H9 (cell line): ENCODE results near the gene HMGN2. TPM values are rescaled to one million over a fixed set of nuclear protein-coding genes. Genes with fewer than 3 reads are reported as not detected.

ENCODE experiments used
- DNase-seq: peaks from one replicate; pipeline ENCODE4 v3.0.0-alpha.2; 2017
- H2AFZ ChIP-seq: one replicate; pipeline ENCODE4 v1.6.1; 2013; ENCODE audit warnings: mild to moderate bottlenecking, low read length, control low read depth, moderate library complexity
- H2AK5ac ChIP-seq: 2 replicates; pipeline ENCODE4 v1.6.1; 2013; ENCODE audit warnings: low read length, control low read depth, mixed read lengths; ENCODE audit not compliant: insufficient read length
- H2BK120ac ChIP-seq: one replicate; pipeline ENCODE4 v1.6.1; 2013; ENCODE audit warnings: low read depth, mild to moderate bottlenecking, low read length, control low read depth, inconsistent platforms; ENCODE audit not compliant: poor library complexity, severe bottlenecking
- H2BK12ac ChIP-seq: 2 replicates; pipeline ENCODE4 v1.6.1; 2013; ENCODE audit warnings: low read length, control low read depth, mixed read lengths, low read depth; ENCODE audit not compliant: insufficient read length
- H2BK15ac ChIP-seq: 2 replicates; pipeline ENCODE4 v1.6.1; 2013; ENCODE audit warnings: low read depth, low read length, control low read depth
- H2BK20ac ChIP-seq: one replicate; pipeline ENCODE4 v1.6.1; 2013; ENCODE audit warnings: low read depth, mild to moderate bottlenecking, low read length, control low read depth, inconsistent platforms; ENCODE audit not compliant: poor library complexity, severe bottlenecking
- H2BK5ac ChIP-seq: 2 replicates; pipeline ENCODE4 v1.6.1; 2013; ENCODE audit warnings: low read length, control low read depth, mixed read lengths; ENCODE audit not compliant: insufficient read length
- H3K14ac ChIP-seq: 2 replicates; pipeline ENCODE4 v1.6.1; 2013; ENCODE audit warnings: low read length, control low read depth; ENCODE audit not compliant: insufficient read depth
- H3K18ac ChIP-seq: 2 replicates; pipeline ENCODE4 v1.6.1; 2013; ENCODE audit warnings: low read depth, mild to moderate bottlenecking, mixed read lengths, low read length, control low read depth; ENCODE audit not compliant: insufficient read length
- H3K23ac ChIP-seq: 2 replicates; pipeline ENCODE4 v1.6.1; 2013; ENCODE audit warnings: low read length, control low read depth, mixed read lengths, low read depth; ENCODE audit not compliant: insufficient read length
- H3K23me2 ChIP-seq: 2 replicates; pipeline ENCODE4 v1.6.1; 2013; ENCODE audit warnings: low read depth, mild to moderate bottlenecking, mixed read lengths, low read length, control low read depth; ENCODE audit not compliant: insufficient read length, poor library complexity, severe bottlenecking
- H3K27ac ChIP-seq: 2 replicates; pipeline ENCODE4 v1.5.1; 2013; ENCODE audit warnings: low read length, control low read depth, mixed read lengths, low read depth; ENCODE audit not compliant: insufficient read length
- H3K27me3 ChIP-seq: 2 replicates; pipeline ENCODE4 v1.6.1; 2013; ENCODE audit warnings: low read length, control low read depth, inconsistent platforms; ENCODE audit not compliant: insufficient read depth
- H3K4ac ChIP-seq: 2 replicates; pipeline ENCODE4 v1.6.1; 2013; ENCODE audit warnings: low read depth, mild to moderate bottlenecking, control low read depth, inconsistent platforms, low read length, moderate library complexity
- H3K4me1 ChIP-seq: 2 replicates; pipeline ENCODE4 v1.6.1; 2013; ENCODE audit warnings: low read length, control low read depth, inconsistent platforms; ENCODE audit not compliant: insufficient read depth
- H3K4me2 ChIP-seq: 2 replicates; pipeline ENCODE4 v1.6.1; 2013; ENCODE audit warnings: low read length, control low read depth, mixed read lengths; ENCODE audit not compliant: insufficient read length, insufficient read depth
- H3K56ac ChIP-seq: 2 replicates; pipeline ENCODE4 v1.6.1; 2013; ENCODE audit warnings: low read depth, mild to moderate bottlenecking, mixed read lengths, low read length, control low read depth; ENCODE audit not compliant: insufficient read length
- H3K79me1 ChIP-seq: 2 replicates; pipeline ENCODE4 v1.6.1; 2013; ENCODE audit warnings: low read depth, mild to moderate bottlenecking, moderate library complexity, low read length, control low read depth, inconsistent platforms; ENCODE audit not compliant: insufficient read depth, poor library complexity, severe bottlenecking
- H3K79me2 ChIP-seq: 2 replicates; pipeline ENCODE4 v1.6.1; 2013; ENCODE audit warnings: low read length, control low read depth, inconsistent platforms; ENCODE audit not compliant: insufficient read depth
- H3K9ac ChIP-seq: 2 replicates; pipeline ENCODE4 v1.6.1; 2013; ENCODE audit warnings: low read length, control low read depth, mixed read lengths; ENCODE audit not compliant: insufficient read length; ENCODE audit errors: extremely low read depth
- H3K9me3 ChIP-seq: one replicate; pipeline ENCODE4 v1.6.1; 2013; ENCODE audit warnings: low read depth, low read length, inconsistent platforms; ENCODE audit not compliant: control insufficient read depth
- H3T11ph ChIP-seq: one replicate; pipeline ENCODE4 v1.6.1; 2013; ENCODE audit warnings: mild to moderate bottlenecking, low read length, control low read depth, inconsistent platforms
- H4K20me1 ChIP-seq: one replicate; pipeline ENCODE4 v1.6.1; 2013; ENCODE audit not compliant: control insufficient read depth, insufficient read length, insufficient read depth
- H4K5ac ChIP-seq: 2 replicates; pipeline ENCODE4 v1.6.1; 2013; ENCODE audit warnings: low read depth, mild to moderate bottlenecking, mixed read lengths, low read length, control low read depth; ENCODE audit not compliant: insufficient read length
- H4K8ac ChIP-seq: replicated peaks from 2 replicates; pipeline ENCODE4 v1.6.1; 2013; ENCODE audit warnings: low read length, control low read depth, mixed read lengths, low read depth; ENCODE audit not compliant: insufficient read length
- H4K91ac ChIP-seq: 2 replicates; pipeline ENCODE4 v1.6.1; 2013; ENCODE audit warnings: low read depth, mild to moderate bottlenecking, moderate library complexity, mixed read lengths, low read length, control low read depth; ENCODE audit not compliant: insufficient read length
- H3K27ac Mint-ChIP-seq, 3 experiments: 2 replicates in 2 of 3; 3 replicates in 1 of 3; pipeline ENCODE4 v1.8.0; 2020 to 2021; ENCODE audit warnings: mixed read lengths in 3 of 3, mild to moderate bottlenecking in 1 of 3, moderate library complexity in 1 of 3
- H3K27me3 Mint-ChIP-seq: 2 replicates; pipeline ENCODE4 v1.8.0; 2021; ENCODE audit warnings: low read depth, mild to moderate bottlenecking, moderate library complexity, mixed read lengths
- H3K36me3 Mint-ChIP-seq, 3 experiments: 2 replicates in 2 of 3; 3 replicates in 1 of 3; pipeline ENCODE4 v1.8.0; 2020 to 2021; ENCODE audit warnings: low read depth in 3 of 3, mixed read lengths in 3 of 3; ENCODE audit not compliant: insufficient read depth in 1 of 3
- H3K4me1 Mint-ChIP-seq, 2 experiments: 2 replicates each; pipeline ENCODE4 v1.8.0; 2020; ENCODE audit warnings: mixed read lengths in 2 of 2
- H3K4me3 Mint-ChIP-seq, 2 experiments: 2 replicates in 1 of 2; 3 replicates in 1 of 2; pipeline ENCODE4 v1.8.0; 2020 to 2021; ENCODE audit warnings: mild to moderate bottlenecking in 2 of 2, mixed read lengths in 2 of 2, moderate library complexity in 1 of 2
- H3K9me3 Mint-ChIP-seq, 2 experiments: 2 replicates in 1 of 2; 3 replicates in 1 of 2; pipeline ENCODE4 v1.8.0; 2020; ENCODE audit warnings: mild to moderate bottlenecking in 2 of 2, mixed read lengths in 2 of 2, moderate library complexity in 1 of 2
- WGBS: extraction: QIAGEN DNeasy Blood & Tissue Kit; methylation state at CpG from one replicate; pipeline ENCODE4 v1.1.7; 2013; ENCODE audit warnings: missing lambda C conversion rate, low lambda C conversion rate, mixed read lengths; ENCODE audit not compliant: insufficient read length; ENCODE audit errors: extremely low coverage; 5-methylcytosine and 5-hydroxymethylcytosine counted together
- total RNA-seq: library from RNA; stranded (reverse); gene quantifications from 2 replicates; pipeline ENCODE4 v1.2.1, GENCODE V29; 2021
- TF ChIP-seq, protein P1 (sequence below): fragments of 200-600 bp; sonication (generic); conservative IDR thresholded peaks from 3 replicates; pipeline ENCODE4 v1.8.0; 2021; ENCODE audit warnings: antibody characterized with exemption, mild to moderate bottlenecking

HMGN2 gene
- total RNA-seq, 1 experiment from 2014 or later, result 622 TPM

DNA sequence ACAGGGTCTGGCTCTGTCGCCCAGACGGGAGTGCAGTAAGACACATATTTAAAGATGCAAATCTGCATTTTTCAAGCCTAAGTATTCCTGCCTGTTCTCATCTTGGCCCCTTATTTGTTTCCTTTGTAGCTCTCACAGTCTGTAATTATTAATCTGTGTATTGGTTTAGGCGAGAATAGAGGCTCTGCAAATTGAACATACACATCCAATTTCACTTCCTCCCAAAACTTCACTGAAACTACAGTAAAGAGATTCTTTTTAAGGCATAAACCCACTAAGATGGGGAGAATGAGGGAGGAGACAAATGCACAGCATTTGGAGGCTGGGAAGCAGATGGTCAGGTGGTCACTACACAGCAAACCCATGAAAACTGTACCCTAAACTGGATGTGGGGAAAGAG is 21.0 kb downstream of the HMGN2 start:
- Histone ChIP-seq H3K14ac (no peak overlapping the region), H3K4me2 (no peak overlapping the region), H3K18ac (no peak overlapping the region), H3K27ac (no peak overlapping the region), H3K9ac (no peak overlapping the region), H2BK15ac (no peak overlapping the region), H3K4ac (no peak overlapping the region; the same call in 1 of the 2 replicates), H4K5ac (no peak overlapping the region), H4K91ac (no peak overlapping the region), H4K8ac (no peak overlapping the region), H3K23ac (no peak overlapping the region), H3K27me3 (no peaks in the 10 kb centered on the region), H2BK120ac (no peak overlapping the region), H3K56ac (no peak overlapping the region), H2AK5ac (no peak overlapping the region), H3K79me2 (no peaks in the 10 kb centered on the region), H3K9me3 (no peaks in the 10 kb centered on the region), H3T11ph (no peak overlapping the region), H3K23me2 (no peaks in the 10 kb centered on the region), H3K4me1 (no peaks in the 10 kb centered on the region), H2BK12ac (no peak overlapping the region), H4K20me1 (no peaks in the 10 kb centered on the region), H2BK20ac (no peak overlapping the region), H3K79me1 (no peaks in the 10 kb centered on the region), H2BK5ac (no peak overlapping the region), H2AFZ (no peak overlapping the region)
- Mint-ChIP-seq H3K36me3 (no peaks in the 10 kb centered on the region), H3K4me3 (no peak overlapping the region), H3K4me1 (peaks cover 5 to 11% of the 10 kb centered on the region in 2 experiments; a peak in 2 of 4 replicates), H3K27ac (no peak overlapping the region), H3K9me3 (no peaks in the 10 kb centered on the region), H3K27me3 (no peaks in the 10 kb centered on the region; the same call in none of the 2 replicates)
- TF ChIP-seq, protein P1, sequence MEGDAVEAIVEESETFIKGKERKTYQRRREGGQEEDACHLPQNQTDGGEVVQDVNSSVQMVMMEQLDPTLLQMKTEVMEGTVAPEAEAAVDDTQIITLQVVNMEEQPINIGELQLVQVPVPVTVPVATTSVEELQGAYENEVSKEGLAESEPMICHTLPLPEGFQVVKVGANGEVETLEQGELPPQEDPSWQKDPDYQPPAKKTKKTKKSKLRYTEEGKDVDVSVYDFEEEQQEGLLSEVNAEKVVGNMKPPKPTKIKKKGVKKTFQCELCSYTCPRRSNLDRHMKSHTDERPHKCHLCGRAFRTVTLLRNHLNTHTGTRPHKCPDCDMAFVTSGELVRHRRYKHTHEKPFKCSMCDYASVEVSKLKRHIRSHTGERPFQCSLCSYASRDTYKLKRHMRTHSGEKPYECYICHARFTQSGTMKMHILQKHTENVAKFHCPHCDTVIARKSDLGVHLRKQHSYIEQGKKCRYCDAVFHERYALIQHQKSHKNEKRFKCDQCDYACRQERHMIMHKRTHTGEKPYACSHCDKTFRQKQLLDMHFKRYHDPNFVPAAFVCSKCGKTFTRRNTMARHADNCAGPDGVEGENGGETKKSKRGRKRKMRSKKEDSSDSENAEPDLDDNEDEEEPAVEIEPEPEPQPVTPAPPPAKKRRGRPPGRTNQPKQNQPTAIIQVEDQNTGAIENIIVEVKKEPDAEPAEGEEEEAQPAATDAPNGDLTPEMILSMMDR, result no peak
- no peak for DNase-seq
- WGBS, result no CpG with 5 or more reads among the region's 3 CpGs
